Activated T-helper 2 cell treated with anti-CD3 and anti-CD28 coated beads, Interferon-gamma antibody, Interleukin-2, Interleukin-4, amounts not matched to agents 10 μg/mL and 5 μg/mL and 100 μg/mL, durations not matched to agents 14 hours and 24 hours and 36 hours (primary cell): ENCODE data around the gene HSPA2. TPM values are rescaled to one million over a fixed set of nuclear protein-coding genes. Genes with fewer than 3 reads are reported as not detected.

Experiments used
- DNase-seq: peaks from one replicate; pipeline ENCODE4 v3.0.0; 2021; ENCODE audit warnings: low spot score
- H3K27ac Mint-ChIP-seq: one replicate; pipeline ENCODE4 v1.8.0; 2021; ENCODE audit warnings: mixed read lengths
- H3K27me3 Mint-ChIP-seq: one replicate; pipeline ENCODE4 v1.8.0; 2021; ENCODE audit warnings: low read depth, mixed read lengths
- H3K36me3 Mint-ChIP-seq: one replicate; pipeline ENCODE4 v1.8.0; 2021; ENCODE audit warnings: low read depth, mixed read lengths
- H3K4me1 Mint-ChIP-seq: one replicate; pipeline ENCODE4 v1.8.0; 2021; ENCODE audit warnings: low read depth, mixed read lengths
- H3K4me3 Mint-ChIP-seq: one replicate; pipeline ENCODE4 v1.8.0; 2021; ENCODE audit warnings: low read depth, mild to moderate bottlenecking, moderate library complexity, mixed read lengths
- H3K9me3 Mint-ChIP-seq: one replicate; pipeline ENCODE4 v1.8.0; 2021; ENCODE audit warnings: mixed read lengths
- intact Hi-C: fragments of 100-400 bp; cut with micrococcal nuclease; formaldehyde crosslinking; loops from one replicate; pipeline ENCODE4 v1.15.1; 2023
- total RNA-seq: library from RNA; stranded (reverse); gene quantifications from 2 replicates; pipeline ENCODE4 v1.2.3, GENCODE V29; 2022

HSPA2 gene
- total RNA-seq, 1 donor from 2014 or later: 7.1 TPM

- Mint-ChIP-seq H3K36me3 (no peaks in the 10 kb centered on the region), H3K4me3 (no peak overlapping the region), H3K4me1 (no peaks in the 10 kb centered on the region), H3K9me3 (no peaks in the 10 kb centered on the region), H3K27me3 (no peaks in the 10 kb centered on the region), H3K27ac (no peak overlapping the region)
- intact Hi-C loops: no loop called here
- no peak for DNase-seq
Measured at GRCh38 chr14:64577211-64577610, 36.7 kb downstream of the HSPA2 start.

- no peaks in the 10 kb centered on the region for H3K4me1 Mint-ChIP-seq
- no peak overlapping the region for H3K27ac Mint-ChIP-seq
- H3K9me3 Mint-ChIP-seq: no peaks in the 10 kb centered on the region
- no peaks in the 10 kb centered on the region for H3K27me3 Mint-ChIP-seq
- intact Hi-C loops: no loop called here
- DNase-seq: no peak
- H3K4me3 Mint-ChIP-seq: no peak overlapping the region
- H3K36me3 Mint-ChIP-seq: no peaks in the 10 kb centered on the region
Measured at GRCh38 chr14:64580467-64580866, 39.9 kb downstream of the HSPA2 start.

- H3K36me3 Mint-ChIP-seq: no peaks in the 10 kb centered on the region
- H3K27me3 Mint-ChIP-seq: no peaks in the 10 kb centered on the region
- no peaks in the 10 kb centered on the region for H3K9me3 Mint-ChIP-seq
- no peaks in the 10 kb centered on the region for H3K4me1 Mint-ChIP-seq
- intact Hi-C loops: no loop called here
- no peak overlapping the region for H3K4me3 Mint-ChIP-seq
- H3K27ac Mint-ChIP-seq: no peak overlapping the region
- no peak for DNase-seq
Measured at GRCh38 chr14:64581363-64581762, 40.8 kb downstream of the HSPA2 start.

- intact Hi-C loops: no loop called here
- Mint-ChIP-seq H3K27me3 (no peaks in the 10 kb centered on the region), H3K4me1 (no peaks in the 10 kb centered on the region), H3K4me3 (no peak overlapping the region), H3K9me3 (no peaks in the 10 kb centered on the region), H3K27ac (no peak overlapping the region), H3K36me3 (no peaks in the 10 kb centered on the region)
- no peak for DNase-seq
Measured at GRCh38 chr14:64581817-64582216, 41.3 kb downstream of the HSPA2 start.

- H3K4me3 Mint-ChIP-seq: no peak overlapping the region
- H3K9me3 Mint-ChIP-seq: no peaks in the 10 kb centered on the region
- no peak for DNase-seq
- H3K4me1 Mint-ChIP-seq: no peaks in the 10 kb centered on the region
- no peaks in the 10 kb centered on the region for H3K36me3 Mint-ChIP-seq
- no peak overlapping the region for H3K27ac Mint-ChIP-seq
- intact Hi-C loops: no loop called here
- H3K27me3 Mint-ChIP-seq: no peaks in the 10 kb centered on the region
Measured at GRCh38 chr14:64584190-64584589, 43.6 kb downstream of the HSPA2 start.

GRCh38 chr14:64591809-64592208 is 51.3 kb downstream of the HSPA2 start:
- DNase-seq: no peak
- Mint-ChIP-seq H3K27me3 (peaks cover 16% of the 10 kb centered on the region), H3K4me3 (no peak overlapping the region), H3K4me1 (no peaks in the 10 kb centered on the region), H3K9me3 (no peaks in the 10 kb centered on the region), H3K36me3 (no peaks in the 10 kb centered on the region), H3K27ac (no peak overlapping the region)
- intact Hi-C loops: no loop called here

Other genes starting within 250 kb of the HSPA2 start
- gene ESR2, start 246.4 kb upstream of the HSPA2 start, total RNA-seq: 0.09 TPM in 1 of 2 replicates, not detected in the other
- 291 and 309 TPM in 2 replicates for gene MTHFD1, start 152.4 kb upstream of the HSPA2 start, total RNA-seq
- gene AKAP5, start 75.2 kb upstream of the HSPA2 start, total RNA-seq: 2.3 and 2.5 TPM in 2 replicates
- 24.7 and 24.9 TPM in 2 replicates for gene ZBTB25, start 36.9 kb upstream of the HSPA2 start, total RNA-seq
- 51.1 and 52.8 TPM in 2 replicates for gene ZBTB1, start 36.0 kb upstream of the HSPA2 start, total RNA-seq
- gene PPP1R36, start 9.2 kb downstream of the HSPA2 start, total RNA-seq: not detected in 2 replicates
- gene PLEKHG3, start 163.7 kb downstream of the HSPA2 start, total RNA-seq: 1.0 and 1.9 TPM in 2 replicates